GM20000 (cell line): ENCODE data around the gene MLX.

Experiments used
- DNase-seq: peaks from one replicate; pipeline ENCODE4 v3.0.0; 2012; ENCODE audit warnings: low spot score
- CTCF ChIP-seq: IDR thresholded peaks from 2 replicates; pipeline ENCODE4 v1.5.1; 2012; ENCODE audit warnings: mild to moderate bottlenecking, control low read depth; ENCODE audit errors: extremely low read depth, missing control alignments

The MLX gene

GRCh38 chr17:42563143-42563509 is 3.8 kb upstream of the MLX start:
- TF ChIP-seq CTCF = no peak
- no peak for DNase-seq

DNA sequence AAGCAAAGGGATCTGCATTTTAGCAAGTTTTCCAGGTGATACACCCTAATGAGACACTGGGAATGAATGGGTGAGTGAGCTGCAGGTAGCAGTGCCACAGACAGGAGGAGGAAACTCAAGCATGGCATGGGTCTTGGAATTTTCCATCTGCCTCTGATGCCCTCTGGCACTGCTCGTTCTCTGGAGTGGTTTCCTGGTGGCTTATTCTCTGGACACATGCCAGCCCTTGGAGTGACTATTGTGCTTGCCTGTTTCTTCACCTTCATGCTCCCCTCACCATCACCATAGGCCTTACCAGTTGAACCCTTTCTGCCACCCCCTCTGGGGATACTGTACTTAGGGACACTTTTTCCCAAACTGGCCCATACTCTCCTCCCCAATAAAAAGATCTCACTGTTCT is 3.4 kb upstream of the MLX start:
- DNase-seq = no peak
- TF ChIP-seq CTCF = no peak

GRCh38 chr17:42563950-42564349 is 3.0 kb upstream of the MLX start:
- TF ChIP-seq CTCF = no peak
- no peak for DNase-seq

GRCh38 chr17:42564815-42565522 is 1.9 kb upstream of the MLX start:
- DNase-seq = no peak
- TF ChIP-seq CTCF = no peak

DNA sequence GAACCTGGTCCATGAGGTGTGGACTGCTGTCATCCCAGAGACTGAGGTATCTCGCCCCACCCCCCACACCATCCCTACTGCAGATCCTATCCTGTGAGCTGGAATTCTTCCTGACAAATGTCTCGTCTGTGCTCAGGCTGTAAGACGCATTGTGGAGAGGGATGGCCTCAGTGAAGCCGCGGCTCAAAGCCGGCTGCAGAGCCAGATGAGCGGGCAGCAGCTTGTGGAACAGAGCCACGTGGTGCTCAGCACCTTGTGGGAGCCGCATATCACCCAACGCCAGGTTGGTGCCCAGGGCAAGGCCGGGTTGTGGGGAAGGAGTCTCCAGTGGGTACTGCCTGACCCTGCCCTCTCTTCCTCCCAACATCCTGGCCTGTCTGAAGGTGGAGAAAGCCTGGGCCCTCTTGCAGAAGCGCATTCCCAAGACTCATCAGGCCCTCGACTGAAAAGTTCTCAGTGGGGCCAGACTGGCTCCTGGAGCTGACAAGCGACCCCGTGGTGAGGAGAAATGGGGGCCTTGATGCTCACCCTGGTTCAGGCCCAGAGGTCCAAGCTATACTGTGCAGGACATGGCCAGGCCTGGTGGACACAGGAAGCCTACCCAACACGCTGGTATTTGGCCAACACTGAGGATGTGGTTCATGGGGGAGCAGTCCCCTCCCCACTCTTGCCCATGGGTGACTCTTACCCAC is 1.2 kb upstream of the MLX start:
- DNase-seq = no peak
- no peak for TF ChIP-seq CTCF

GRCh38 chr17:42566215-42566882 is 551 bp upstream of the MLX start:
- no peak for DNase-seq
- TF ChIP-seq CTCF = no peak
